ENCODE measurements around the gene ADD3. TPM values are rescaled to one million over a fixed set of nuclear protein-coding genes. Genes with fewer than 3 reads are reported as not detected.

ADD3 gene
- total and polyA plus RNA-seq, 10 of the 15 experiments (the other 5 are each of a cell fraction or from before 2014, with no cell fraction given): 27.3 to 129 (median 67.8) TPM

DNA sequence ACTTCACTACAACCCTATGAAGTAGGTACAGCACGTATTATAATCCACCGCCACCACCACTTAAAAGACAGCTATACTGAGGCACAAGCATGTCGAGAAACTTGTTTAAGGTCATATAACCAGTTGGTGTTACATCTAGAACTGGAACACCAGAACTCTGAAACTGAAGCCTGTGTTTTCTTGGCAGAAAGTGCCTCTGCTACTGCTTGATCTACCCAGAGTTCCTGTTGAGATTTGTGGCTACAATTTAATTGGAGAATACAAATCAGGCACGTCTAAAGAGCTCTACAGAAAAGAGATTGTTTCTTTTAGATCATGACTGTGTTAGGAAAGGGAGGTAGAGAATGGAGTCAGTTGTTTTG lies 4.3 kb upstream of the ADD3 start:
- TF ChIP-seq, protein P1, sequence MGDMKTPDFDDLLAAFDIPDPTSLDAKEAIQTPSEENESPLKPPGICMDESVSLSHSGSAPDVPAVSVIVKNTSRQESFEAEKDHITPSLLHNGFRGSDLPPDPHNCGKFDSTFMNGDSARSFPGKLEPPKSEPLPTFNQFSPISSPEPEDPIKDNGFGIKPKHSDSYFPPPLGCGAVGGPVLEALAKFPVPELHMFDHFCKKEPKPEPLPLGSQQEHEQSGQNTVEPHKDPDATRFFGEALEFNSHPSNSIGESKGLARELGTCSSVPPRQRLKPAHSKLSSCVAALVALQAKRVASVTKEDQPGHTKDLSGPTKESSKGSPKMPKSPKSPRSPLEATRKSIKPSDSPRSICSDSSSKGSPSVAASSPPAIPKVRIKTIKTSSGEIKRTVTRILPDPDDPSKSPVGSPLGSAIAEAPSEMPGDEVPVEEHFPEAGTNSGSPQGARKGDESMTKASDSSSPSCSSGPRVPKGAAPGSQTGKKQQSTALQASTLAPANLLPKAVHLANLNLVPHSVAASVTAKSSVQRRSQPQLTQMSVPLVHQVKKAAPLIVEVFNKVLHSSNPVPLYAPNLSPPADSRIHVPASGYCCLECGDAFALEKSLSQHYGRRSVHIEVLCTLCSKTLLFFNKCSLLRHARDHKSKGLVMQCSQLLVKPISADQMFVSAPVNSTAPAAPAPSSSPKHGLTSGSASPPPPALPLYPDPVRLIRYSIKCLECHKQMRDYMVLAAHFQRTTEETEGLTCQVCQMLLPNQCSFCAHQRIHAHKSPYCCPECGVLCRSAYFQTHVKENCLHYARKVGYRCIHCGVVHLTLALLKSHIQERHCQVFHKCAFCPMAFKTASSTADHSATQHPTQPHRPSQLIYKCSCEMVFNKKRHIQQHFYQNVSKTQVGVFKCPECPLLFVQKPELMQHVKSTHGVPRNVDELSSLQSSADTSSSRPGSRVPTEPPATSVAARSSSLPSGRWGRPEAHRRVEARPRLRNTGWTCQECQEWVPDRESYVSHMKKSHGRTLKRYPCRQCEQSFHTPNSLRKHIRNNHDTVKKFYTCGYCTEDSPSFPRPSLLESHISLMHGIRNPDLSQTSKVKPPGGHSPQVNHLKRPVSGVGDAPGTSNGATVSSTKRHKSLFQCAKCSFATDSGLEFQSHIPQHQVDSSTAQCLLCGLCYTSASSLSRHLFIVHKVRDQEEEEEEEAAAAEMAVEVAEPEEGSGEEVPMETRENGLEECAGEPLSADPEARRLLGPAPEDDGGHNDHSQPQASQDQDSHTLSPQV (IDR thresholded peaks at IDR 0.05): no peak
- TF ChIP-seq ATF7 (IDR thresholded peaks at IDR 0.05; ENCODE audit: low read depth) (no peak), STAT1 (conservative IDR thresholded peaks at IDR 0.05) (no peak), CEBPB (IDR thresholded peaks at IDR 0.05; ENCODE audit: borderline replicate concordance in 1 of 2, low read depth in 2 of 2, low read length in 2 of 2) (no peak), POLR2AphosphoS5 (IDR thresholded peaks at IDR 0.05; ENCODE audit: low read length) (no peak), HDAC2 (IDR thresholded peaks at IDR 0.05) (no peak), KDM1A (IDR thresholded peaks at IDR 0.05; ENCODE audit: borderline replicate concordance) (no peak), NFYA (IDR thresholded peaks at IDR 0.05; ENCODE audit: borderline replicate concordance, low read depth, low read length) (no peak)
- TF ChIP-seq, protein P2, sequence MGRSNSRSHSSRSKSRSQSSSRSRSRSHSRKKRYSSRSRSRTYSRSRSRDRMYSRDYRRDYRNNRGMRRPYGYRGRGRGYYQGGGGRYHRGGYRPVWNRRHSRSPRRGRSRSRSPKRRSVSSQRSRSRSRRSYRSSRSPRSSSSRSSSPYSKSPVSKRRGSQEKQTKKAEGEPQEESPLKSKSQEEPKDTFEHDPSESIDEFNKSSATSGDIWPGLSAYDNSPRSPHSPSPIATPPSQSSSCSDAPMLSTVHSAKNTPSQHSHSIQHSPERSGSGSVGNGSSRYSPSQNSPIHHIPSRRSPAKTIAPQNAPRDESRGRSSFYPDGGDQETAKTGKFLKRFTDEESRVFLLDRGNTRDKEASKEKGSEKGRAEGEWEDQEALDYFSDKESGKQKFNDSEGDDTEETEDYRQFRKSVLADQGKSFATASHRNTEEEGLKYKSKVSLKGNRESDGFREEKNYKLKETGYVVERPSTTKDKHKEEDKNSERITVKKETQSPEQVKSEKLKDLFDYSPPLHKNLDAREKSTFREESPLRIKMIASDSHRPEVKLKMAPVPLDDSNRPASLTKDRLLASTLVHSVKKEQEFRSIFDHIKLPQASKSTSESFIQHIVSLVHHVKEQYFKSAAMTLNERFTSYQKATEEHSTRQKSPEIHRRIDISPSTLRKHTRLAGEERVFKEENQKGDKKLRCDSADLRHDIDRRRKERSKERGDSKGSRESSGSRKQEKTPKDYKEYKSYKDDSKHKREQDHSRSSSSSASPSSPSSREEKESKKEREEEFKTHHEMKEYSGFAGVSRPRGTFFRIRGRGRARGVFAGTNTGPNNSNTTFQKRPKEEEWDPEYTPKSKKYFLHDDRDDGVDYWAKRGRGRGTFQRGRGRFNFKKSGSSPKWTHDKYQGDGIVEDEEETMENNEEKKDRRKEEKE (IDR thresholded peaks at IDR 0.05): no peak
- TF ChIP-seq, protein P3, sequence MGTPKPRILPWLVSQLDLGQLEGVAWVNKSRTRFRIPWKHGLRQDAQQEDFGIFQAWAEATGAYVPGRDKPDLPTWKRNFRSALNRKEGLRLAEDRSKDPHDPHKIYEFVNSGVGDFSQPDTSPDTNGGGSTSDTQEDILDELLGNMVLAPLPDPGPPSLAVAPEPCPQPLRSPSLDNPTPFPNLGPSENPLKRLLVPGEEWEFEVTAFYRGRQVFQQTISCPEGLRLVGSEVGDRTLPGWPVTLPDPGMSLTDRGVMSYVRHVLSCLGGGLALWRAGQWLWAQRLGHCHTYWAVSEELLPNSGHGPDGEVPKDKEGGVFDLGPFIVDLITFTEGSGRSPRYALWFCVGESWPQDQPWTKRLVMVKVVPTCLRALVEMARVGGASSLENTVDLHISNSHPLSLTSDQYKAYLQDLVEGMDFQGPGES (IDR thresholded peaks at IDR 0.05): no peak
- DNase-seq (ENCODE audit: low read depth, low spot score) (no peak), ATAC-seq (no peak), FAIRE-seq (no peak)
- 67% methylated on average over 4 of the region's 4 CpGs for WGBS (ENCODE audit: insufficient coverage, insufficient replicate concordance, low lambda C conversion rate, missing lambda C conversion rate)
- SMC1A ChIA-PET (ENCODE audit: uncharacterized antibody, unreplicated experiment): interaction anchor here (0.6 to 2.0 kb wide), 6 partner anchors 10 to 102 kb away, joined by 3 to 7 read pairs (median 4); no protein-coding TSS in a partner anchor
- Histone ChIP-seq H3K9ac (ENCODE audit: control insufficient read depth, insufficient read depth, low read length) (no peak overlapping the region), H3K4me3 (no peak overlapping the region), H2AFZ (ENCODE audit: control insufficient read depth, low read depth, low read length) (peak overlapping the region; percentile 45), H3K27ac (ENCODE audit: control insufficient read depth, insufficient read depth) (no peak overlapping the region), H3K4me2 (ENCODE audit: control insufficient read depth, insufficient read depth) (peak overlapping the region; percentile 31; the same call in 1 of the 2 replicates), H3K4me1 (ENCODE audit: control insufficient read depth, insufficient read depth, low read length) (peaks cover 18% of the 10 kb centered on the region), H3K79me2 (ENCODE audit: control insufficient read depth, insufficient read depth, low read length) (no peaks in the 10 kb centered on the region), H3K36me3 (ENCODE audit: control insufficient read depth in 2 of 2, insufficient read depth in 2 of 2, low read length in 1 of 2) (no peaks in the 10 kb centered on the region), H3K27me3 (replicated peaks in 1 of 2; ENCODE audit: control insufficient read depth in 2 of 2, insufficient read depth in 2 of 2, low read length in 1 of 2) (no peaks in the 10 kb centered on the region), H3K9me3 (replicated peaks; ENCODE audit: control insufficient read depth, insufficient read depth, low read length) (no peaks in the 10 kb centered on the region), H4K20me1 (ENCODE audit: control insufficient read depth, insufficient read depth) (no peaks in the 10 kb centered on the region)
- in situ Hi-C loops (cut with MboI) (no loop called here), intact Hi-C loops (cut with micrococcal nuclease; ENCODE audit: unreplicated experiment) (loop anchor here (10.0 kb wide), 1 partner anchor 119 kb away; no protein-coding TSS in a partner anchor)
- POLR2A ChIA-PET: interaction anchor here (0.8 kb wide), 1 partner anchor 513 kb away, joined by 3 read pairs; no protein-coding TSS in a partner anchor
- RAD21 ChIA-PET (ENCODE audit: unreplicated experiment): interaction anchor here (0.8 to 1.3 kb wide), 3 partner anchors 25 to 120 kb away, joined by 3 to 4 read pairs (median 3); no protein-coding TSS in a partner anchor
- CTCF ChIA-PET: interaction anchor here (1.4 to 1.6 kb wide), 2 partner anchors 27 to 46 kb away, joined by 4 read pairs; no protein-coding TSS in a partner anchor
- no TSS peak for BruUV-seq (replicated peaks)

Measured in GM12878 (cell line).